Epidermal melanocyte (primary cell): ENCODE results near the gene MAP3K3.

Experiments
- DNase-seq: peaks from one replicate; pipeline ENCODE4 v3.0.0; 2011; ENCODE audit warnings: low spot score; ENCODE audit not compliant: insufficient read length

MAP3K3 gene

DNA sequence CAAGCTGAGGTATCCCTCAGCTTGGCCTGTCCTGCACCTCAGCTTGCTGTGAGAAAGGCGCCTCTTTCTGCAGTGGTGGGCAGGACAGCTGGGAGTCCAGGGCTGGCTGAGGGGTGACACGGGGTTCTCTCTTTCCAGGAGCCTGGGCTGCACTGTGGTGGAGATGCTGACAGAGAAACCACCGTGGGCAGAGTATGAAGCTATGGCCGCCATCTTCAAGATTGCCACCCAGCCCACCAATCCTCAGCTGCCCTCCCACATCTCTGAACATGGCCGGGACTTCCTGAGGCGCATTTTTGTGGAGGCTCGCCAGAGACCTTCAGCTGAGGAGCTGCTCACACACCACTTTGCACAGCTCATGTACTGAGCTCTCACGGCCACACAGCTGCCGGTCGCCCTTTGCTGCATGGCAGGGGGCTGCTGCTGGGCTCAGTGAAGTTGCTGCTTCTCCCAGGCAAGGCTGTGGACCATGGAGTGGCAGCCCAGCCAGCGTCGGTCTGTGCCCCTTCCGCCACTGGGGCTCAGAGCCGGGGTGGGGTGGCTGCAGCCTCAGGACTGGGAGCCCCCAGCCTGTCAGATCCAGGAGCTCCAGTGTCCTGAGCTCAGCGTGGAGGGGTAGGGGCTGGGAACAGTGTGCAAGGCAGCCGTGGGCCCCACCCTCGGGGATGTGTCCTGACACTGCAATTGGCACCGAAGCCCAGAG lies 71.3 kb downstream of the MAP3K3 start:
- no peak for DNase-seq

DNA sequence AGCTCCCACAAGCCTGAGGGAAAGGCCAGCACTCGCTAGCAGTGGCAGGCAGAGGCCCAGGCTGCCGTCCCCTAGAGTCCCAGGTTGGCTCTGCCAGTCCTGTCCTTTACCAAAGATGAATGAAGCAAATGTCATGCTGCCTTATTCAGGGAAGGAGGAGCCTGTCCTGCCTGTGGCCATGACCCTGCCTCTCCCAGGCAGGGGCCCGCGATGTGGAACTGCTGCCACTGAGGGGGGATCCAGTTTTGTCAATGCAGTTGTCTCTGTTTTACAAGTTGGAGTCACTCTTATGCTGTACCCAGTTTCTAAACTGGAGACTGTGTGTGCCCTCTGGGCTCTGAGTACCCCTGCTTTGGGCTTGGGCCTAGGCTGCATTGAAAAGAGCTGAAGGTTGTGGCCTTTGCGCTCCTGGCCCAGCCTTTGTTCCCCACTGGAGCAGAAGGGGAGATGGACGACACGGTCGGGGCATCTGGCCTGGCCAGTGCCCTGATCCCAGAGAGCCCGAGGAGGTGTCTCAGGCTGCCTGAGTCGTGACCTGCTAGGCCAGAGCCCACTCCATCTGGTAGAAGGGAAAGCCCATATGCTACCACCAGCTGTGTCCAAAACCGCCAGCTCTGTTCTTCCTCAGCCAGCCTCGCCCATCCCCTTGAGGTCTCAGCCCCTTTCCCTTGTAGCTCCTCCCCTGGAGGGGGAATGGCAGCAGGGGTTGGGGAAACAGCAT lies 72.2 kb downstream of the MAP3K3 start:
- no peak for DNase-seq

DNA sequence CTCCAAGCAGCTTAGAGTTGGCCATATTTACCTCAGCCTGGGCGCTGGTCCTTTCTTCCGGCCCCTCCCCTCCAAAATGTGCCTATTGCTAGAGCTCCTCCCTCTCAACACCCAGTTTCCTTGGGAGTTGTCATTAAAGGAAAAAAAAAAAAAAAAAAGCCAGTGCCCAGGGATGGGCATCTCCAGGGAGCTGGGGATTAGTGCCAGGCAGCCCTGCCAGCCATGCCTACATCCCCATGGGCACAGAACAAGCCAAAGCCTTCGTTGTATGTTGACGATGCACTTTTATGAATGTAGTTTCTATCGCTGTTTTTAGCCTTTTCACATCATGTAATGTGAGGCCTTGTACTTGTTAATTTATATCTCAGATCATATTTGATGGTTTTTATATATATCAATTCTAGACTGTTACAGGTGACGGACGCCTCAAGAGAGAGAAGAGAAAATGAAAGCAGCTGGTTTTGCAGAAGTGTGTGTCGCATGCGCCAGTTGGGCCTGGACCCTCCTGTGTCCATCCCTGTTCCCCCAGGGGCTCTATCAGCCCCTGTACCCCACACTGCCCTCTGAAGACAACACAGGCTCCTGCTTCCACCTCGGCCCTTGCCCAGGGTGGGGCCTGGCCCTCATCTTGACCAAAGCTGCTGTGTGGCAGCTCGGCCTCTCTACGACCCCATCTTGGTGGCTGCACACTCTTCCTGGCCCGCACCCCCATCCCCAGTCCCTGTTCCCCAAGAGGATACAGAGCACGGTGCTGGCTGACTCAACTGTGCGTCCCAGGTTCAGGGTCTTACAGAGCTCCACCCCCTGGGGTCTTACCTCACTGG lies 72.9 kb downstream of the MAP3K3 start:
- no peak for DNase-seq

DNA sequence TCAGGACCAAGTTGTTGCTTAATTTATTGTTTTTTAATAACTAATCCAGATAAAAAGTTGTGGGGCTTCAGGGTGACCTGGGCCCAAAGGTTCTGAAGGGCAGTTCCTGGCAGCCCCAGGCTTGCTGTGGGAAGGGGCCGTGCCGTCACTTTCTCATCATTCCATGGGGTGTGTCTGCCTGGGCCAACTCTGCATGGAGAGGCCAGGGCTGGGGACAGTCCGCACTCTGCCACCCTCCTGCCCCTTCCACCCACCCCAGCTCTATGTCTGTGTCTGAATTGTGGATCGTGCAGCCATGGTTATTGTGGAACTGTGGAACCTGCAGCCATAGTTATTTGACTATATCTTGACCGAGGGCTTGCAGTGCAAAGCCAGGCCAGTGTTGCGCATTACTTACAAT lies 73.7 kb downstream of the MAP3K3 start:
- no peak for DNase-seq

DNA sequence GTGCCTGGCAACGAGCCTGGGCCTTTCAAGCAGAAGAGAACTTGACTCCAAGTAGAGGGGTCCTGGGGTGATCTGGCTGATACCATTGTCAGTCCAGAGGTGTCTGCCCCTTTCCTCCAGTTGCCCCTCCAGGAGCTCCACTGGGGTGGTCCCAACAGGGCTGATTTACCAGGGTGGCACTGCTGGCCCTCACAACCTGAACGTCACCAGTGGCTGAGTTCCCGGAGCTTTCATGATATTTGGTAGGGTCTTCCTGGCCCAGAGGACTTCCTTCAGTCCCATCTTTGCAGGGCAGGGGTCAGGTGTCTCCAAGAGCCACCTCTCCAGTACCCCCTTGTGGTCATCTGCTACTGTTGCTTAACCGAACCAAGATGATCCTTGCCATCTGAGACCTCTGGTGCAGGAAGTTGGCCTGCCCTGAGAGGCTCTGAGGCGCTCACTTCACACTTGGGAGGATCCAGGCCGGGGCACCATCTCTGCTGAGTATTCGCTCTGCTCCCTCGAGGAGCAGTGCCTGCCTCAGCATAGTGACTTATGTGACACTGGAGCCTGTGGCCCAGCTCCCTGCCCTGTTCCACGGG lies 74.3 kb downstream of the MAP3K3 start:
- no peak for DNase-seq

DNA sequence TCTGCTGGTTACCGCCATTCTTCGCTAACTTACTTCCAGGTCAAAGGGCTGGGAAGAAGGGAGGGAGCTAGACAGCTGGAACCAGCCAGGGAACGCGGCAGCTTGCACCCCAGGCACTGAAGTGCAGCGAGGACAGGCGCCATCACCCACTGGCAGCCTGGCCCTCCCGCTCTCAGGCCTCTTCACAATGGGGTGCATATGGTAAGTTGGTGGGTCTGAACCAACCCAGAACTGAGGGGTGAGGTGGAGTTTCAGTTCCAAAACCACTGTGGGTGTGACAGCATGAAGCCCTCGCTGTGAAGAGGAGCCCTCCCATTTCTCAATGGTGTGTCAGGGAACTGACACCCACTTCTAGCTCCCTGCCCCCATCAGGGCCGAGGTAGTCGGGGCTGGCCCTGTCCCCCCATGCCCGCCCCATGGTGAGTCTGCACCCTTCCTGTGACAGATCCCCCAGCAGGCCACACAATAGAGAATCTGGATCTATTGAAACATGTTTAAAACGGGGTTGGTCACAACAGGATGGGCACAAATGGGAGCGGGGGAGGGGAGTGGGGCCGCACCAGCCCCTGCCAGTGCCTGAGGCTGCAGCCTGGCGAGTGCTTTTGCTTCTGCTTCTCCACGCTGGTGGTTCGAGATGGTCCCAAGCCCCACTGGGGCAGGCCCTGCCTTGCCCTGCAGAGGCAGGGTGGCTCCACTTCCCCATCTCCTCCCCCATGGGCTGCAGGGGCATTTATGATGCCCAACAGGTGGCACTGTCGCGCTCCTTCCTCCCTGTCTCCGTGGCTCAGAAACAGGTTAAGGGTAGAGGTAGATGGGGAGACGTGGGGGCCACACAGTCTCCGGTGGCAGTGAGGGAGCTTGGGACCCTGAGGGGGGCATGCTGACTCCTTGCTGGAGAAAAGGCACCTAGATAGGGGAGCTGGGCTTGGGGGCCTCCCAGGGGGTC lies 75.4 kb downstream of the MAP3K3 start:
- no peak for DNase-seq

DNA sequence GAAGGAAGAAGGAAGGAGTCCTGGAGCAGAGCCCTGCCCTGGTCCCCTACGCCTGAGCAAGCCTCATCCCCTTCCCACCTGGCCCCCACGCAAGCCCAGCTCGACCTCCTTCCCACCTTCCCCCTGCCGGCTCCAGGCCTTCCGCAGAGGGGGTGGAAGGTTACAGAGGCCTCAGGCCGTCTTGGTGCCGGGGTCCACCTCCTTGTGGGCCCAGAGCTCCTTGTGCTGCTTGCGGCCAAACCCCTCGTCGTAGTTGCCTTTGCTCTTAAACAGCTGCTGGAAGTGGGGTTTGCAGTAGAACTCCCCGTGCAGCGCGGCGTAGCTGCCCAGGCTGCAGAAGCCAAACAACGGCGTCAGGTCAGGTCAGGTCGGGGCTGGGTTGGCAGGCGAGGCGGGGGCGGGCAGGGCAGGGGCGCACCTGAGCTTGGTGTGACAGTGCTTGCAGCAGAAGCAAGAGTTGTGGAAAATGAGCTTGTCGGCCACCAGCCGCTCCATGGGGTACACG lies 76.2 kb downstream of the MAP3K3 start:
- DNase-seq = no peak

DNA sequence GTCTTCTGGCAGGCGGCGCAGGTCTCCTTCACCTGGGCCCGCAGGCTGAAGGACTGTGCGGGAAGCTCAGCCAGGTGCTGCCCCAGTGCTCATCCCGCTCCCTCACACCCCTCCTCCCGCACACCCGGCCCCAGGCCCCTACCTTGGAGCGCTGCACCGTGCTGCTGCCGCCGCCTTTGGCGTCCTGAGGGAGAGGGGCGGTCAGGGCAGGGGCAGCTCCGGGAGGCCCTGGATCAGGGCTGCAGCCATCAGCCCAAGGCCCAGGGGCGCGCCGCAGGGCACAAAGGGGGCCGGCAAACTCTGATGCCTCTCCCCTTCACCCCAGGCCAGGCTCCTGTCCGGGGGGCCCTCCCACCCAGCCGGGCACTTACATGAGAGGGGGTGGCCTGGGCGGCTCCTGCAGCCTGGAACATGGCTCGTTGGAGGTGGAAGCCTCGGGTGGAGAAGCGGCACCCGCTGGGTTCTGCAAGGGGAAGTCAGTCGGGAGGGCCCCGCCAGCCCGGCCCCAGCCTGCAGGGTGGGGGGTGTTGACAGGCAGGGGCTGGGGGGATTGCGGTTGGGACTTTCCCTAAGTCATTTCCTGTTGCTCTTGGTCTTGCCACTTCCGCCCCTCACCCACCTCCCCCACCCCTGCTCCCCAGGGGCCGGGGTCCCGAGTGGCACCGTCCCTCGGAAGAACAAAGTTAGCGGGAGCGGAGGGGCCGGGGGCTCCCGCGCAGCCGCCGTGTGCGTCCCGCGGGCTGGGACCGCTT lies 76.8 kb downstream of the MAP3K3 start:
- no peak for DNase-seq

DNA sequence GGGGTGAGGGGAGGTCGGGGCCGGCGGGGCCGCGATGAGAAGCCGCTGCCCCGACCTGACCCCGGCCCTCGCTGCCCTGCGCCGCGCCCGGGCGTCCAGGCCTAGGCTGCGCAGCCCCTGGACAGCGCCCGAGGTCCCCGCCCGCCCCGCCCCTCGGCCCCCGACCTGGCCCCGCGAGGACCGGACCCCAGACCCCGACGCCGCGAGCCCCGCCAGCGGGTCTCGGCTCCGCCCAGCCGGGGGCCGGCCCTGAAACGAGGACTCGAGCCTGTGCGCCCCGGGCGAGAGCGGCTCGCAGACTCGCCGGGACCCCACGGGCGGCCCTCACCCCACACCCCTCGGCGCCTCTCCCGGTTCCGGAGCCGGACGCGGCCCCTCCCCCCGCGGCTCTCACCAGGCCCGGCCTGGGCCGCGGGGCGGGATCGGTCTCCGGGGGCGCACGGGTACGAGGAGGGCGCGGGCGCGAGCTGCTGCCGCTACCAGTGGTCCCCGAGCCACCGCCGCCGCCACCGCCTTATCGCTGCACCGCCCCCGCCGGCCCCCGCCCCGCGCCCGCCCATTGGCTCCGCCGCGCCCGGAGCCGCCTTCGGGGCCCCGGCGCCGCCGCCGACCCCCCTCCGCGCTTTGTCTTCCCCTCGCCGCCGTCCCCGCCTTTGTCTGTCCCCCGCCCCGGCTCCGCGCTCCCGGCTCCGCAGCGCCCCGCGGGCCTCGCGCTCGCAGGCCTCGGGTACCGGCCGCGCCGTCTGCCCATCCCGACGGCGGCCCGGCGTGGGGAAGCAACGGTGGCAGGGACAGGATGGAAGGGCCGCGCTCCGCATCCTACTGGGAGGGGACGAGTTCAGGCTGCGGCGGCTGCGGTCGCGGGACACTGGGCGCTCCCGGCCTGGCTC lies 77.7 kb downstream of the MAP3K3 start, which contains the start of gene LIMD2:
Gene LIMD2, minus strand, starts transcription at position 488 of the 890 bp plus-strand sequence. CDS start 827 bp downstream, outside the sequence.
- DNase-seq = no peak

DNA sequence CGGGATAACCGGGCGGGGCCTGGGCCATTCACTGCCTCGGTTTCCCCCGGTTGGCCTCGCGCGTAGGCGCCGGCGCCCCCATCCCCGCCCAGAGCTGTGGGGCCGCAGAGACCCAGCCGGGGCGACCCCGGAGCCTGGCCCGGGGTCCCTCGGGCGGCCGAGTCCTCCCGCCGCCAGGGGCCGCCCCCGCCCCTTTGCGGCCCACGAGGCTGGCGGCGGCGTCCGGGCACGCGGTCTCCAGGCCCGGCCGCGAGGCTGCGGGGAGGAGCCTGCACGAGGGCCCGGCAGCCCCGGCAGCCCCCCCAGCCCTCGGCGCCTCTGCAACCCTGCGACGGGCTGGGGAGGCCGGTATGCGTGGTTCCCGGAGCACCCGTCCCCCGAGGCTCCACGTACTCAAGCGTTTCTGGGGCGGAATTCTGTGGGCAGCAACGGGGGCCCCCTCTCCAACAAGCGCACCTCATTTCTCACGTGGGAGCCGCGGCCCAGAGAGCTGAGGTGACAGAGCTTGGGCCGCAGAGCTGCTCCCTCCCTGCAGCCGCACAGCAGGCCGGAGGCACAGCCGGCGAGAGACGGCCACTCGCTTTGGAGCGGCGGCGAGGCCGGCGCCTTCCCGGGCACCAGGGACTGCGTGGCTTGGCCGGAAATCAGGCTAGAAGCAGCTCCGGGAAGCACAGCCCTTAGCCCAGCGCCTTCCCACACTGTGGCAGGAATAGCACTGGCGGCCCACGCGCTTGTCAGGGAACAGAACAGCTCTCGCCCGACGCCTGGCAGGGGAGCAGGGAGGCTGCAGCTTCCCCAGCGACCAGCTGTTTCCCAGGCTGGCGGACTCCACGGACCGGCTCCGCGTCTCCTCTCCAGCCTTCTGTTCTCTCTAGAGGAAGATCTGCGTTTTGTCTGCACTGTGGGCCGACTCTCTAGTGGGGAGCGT lies 78.6 kb downstream of the MAP3K3 start:
- DNase-seq = no peak

DNA sequence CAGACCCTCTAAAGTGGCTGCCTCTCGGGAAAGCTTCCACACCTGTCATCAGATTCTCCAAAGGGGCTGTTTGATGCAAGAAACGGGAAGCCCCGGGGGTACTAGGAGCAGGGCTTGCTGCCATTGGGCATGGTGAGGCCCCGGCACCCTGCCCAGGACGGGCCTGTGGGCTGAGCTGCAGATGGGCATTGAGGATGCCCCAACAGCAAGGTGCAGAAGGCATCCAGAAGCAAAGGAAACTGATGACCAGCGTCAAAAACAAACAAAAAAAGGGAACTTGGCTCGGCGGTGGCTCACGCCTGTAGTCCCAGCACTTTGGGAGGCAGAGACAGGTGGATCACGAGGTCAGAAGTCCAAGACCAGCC lies 79.2 kb downstream of the MAP3K3 start:
- no peak for DNase-seq

DNA sequence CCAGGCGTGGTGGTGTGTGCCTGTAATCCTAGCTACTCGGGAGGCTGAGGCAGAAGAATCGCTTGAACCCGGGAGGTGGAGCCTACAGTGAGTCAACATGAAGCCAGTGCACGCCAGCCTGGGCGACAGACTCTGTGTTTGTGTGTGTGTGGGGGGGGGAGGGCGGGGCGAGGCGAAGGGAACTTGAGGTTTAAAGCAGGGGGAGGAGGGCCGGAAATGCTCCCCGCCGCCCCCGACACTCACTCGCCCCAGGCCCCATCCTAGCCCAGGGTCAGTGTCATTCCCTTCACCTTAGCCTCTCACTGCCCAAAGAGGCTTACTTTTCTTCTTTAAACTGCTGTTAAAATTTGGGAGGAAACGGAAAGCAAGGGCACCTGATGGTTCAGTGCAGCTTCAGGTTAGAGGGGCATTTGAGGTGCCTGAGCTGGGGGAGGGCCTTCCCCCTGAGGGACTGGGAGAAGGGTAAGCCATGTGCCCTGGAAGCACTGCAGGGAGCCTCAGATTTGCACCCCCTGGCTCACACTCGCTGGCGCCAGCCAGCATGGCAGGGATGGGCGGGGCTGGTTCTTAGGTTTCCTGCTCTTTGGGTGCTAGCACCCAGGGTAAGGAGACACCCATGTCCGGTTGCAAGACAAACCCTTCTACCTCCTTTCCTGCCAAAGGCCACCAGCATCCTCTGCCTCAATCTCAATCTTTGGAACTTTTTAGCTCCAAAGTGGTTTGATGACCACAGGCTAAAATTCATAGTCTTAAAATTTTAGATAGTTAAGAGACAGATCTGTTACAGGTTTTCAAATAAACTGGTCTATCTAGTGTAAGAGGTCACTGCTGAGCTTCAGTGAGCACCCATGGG lies 79.9 kb downstream of the MAP3K3 start:
- DNase-seq = no peak

DNA sequence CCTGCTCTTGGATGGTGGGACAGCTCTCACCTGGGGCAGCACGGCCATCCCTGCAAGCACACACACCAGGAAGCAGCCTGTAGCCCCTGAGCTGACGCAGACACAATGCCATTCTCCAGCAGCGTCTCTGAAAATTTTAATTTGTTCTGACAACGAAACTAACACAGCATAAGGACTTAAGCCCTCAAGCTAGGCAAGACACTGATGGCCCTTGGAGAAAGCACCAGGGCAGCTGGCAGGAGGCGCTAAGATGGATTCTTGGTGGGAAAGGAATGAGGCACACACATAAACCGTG lies 80.5 kb downstream of the MAP3K3 start:
- DNase-seq = no peak

DNA sequence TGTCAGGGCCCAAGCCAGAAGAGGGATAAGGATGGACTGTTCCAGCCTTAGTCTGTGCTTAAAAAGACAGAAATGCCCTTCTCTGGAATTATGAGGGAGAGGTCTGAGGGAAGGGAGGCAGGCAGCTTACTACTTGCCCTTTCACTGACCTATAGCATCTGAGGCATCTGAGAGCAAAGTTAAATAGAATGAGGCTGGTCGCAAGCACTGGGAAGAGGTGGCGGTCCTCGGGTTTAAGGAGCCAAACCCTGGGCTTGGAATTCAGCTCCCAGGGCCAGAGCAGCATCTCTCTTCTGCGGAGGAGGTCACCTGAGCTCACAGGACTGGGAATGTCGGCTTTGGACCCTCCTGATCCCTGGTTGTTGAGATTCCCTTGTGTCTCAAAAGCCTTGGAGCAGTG lies 80.8 kb downstream of the MAP3K3 start:
- no peak for DNase-seq

DNA sequence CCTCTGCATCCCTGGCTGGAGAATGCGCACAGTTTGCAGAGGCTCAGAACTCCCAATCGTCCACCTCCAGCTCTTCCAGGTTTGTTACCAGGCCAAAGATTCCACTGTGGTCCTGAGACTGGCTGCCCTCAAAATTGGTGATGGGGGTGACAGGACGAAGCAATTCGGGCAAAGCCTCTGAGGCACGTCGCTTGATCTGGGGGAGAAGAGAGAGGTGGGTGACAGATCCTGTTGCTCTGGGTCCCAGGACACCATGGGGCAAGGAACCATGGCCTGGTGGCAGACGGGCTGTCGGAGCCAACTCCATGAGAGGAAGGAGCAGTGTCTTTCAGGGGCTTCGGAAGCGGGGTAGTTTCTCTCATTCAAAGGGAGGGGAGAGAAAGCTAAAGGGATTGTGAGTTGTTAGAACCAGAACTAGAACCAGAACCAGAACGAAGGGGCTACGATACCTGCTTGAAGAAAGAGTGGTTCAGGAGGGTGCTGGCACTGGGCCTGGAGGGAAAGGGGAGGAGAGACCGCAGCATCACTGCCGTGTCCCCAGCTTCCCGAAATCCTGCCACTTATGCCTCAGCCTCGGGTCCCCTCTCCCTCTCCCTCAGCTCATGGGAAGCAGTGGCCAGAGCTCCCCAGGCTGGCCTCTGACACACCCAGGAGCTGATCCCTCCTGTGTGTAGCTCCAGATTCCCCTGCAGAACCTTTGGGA lies 81.5 kb downstream of the MAP3K3 start:
- no peak for DNase-seq

DNA sequence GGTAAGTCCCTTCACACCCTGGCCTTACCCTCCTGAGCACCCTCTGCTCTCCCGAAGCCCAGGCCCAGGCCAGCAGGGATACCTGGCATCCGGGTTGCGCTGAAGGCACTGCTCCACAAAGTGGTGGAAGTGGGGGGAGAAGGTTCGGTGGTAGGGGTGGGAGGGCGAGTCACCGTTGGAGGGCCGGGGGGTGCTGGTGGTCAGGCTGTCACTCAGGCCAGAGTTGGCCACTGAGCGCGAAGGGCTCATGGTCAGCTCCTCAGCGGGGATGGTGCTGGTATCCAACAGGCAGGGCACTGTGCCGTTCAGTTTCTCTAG lies 82.0 kb downstream of the MAP3K3 start:
- no peak for DNase-seq

DNA sequence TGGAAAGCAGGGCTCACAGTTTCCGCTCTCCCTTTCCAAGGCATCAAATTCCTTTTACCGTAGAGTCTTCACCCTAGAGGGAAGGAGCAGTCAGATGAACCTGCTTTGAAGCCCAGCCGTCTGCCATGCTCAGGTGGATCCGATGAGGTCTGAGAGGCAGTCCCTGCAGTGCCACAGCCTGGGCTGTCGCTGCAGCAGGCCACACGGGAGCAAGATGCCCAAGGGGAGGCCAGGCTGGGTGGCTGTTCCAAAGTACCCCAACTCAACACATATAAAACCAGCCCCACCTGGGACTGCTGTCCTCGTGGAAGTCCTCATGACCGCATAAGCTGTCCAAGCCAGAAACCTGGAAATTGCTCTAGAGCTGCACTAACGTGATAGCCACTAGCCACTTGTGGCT lies 82.6 kb downstream of the MAP3K3 start:
- DNase-seq = no peak
